GM23248 (cell line): ENCODE data around the gene TBC1D22A.

Experiments used
- EZH2 ChIP-seq: fragments of 200-600 bp; sonication (generic); IDR thresholded peaks from 2 replicates; pipeline ENCODE4 v1.6.1; 2018; ENCODE audit warnings: antibody characterized with exemption, mild to moderate bottlenecking; ENCODE audit not compliant: insufficient read depth, poor library complexity, severe bottlenecking
- EZH2phosphoT487 ChIP-seq: fragments of 200-600 bp; sonication (generic); IDR thresholded peaks from 2 replicates; pipeline ENCODE4 v1.6.1; 2018; ENCODE audit warnings: antibody characterized with exemption, moderate library complexity, mild to moderate bottlenecking, low read depth; ENCODE audit not compliant: insufficient read depth

DNA sequence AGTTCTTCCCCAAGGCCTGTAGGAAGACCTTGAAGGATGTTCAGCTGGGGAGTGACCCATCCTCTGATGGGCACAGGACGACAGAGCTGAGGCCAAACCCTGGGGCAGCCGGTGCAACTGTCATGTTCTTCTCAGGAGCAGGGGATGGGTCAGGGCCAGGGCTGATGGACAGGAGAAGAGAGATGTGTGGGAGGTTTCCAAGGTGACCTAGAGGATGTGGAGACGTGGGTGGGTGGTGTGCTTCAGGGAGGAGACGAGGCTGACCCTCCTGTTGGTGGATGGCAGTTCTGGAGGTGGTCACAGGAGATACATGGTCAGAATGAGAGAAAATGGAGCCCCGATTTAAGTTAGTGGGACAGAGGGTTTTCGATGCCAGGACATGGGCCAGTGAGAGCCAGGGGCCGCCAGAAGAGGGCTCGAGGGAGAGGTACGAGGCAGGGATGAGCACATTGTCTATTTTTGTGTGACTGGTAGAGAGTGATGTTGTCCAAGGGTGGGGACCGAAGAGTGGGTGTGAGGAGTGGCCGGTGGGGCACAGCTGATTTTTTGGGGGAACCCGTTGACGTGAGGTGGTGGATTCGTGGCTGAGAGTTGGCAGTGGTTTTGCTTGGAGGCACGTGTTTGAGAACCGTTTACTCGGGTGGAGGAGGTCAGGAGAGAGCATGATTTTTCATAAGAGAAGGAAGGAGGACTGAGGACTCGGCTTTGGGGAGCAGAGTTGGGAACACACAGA is 14.6 kb downstream of the TBC1D22A start:
- TF ChIP-seq EZH2 (no peak), EZH2phosphoT487 (no peak)
